Large intestine (tissue), 12 donors: ENCODE data around the gene UQCRQ. TPM values are rescaled to one million over a fixed set of nuclear protein-coding genes. Genes with fewer than 3 reads are reported as not detected.

ENCODE experiments used
- DNase-seq, 2 donors: peaks; one replicate each; pipeline versions ENCODE4 v3.0.0 to v3.0.0-alpha.2; 2013
- H3K27ac ChIP-seq: one replicate; pipeline ENCODE4 v1.5.1; 2013; ENCODE audit warnings: low read length
- H3K27me3 ChIP-seq: 2 replicates; pipeline ENCODE4 v1.6.1; 2013; ENCODE audit warnings: low read length; ENCODE audit not compliant: control insufficient read depth, insufficient read depth
- H3K36me3 ChIP-seq: 2 replicates; pipeline ENCODE4 v1.6.1; 2013; ENCODE audit warnings: low read length; ENCODE audit not compliant: control insufficient read depth, insufficient read depth
- H3K4me1 ChIP-seq: one replicate; pipeline ENCODE4 v1.6.1; 2013; ENCODE audit warnings: low read length; ENCODE audit not compliant: control insufficient read depth, insufficient read depth
- H3K4me3 ChIP-seq: one replicate; pipeline ENCODE4 v1.5.1; 2013; ENCODE audit warnings: low read length
- H3K9me3 ChIP-seq: one replicate; pipeline ENCODE4 v1.6.1; 2013; ENCODE audit warnings: mild to moderate bottlenecking, low read depth, low read length, moderate library complexity; ENCODE audit not compliant: control insufficient read depth
- WGBS: methylation state at CpG from one replicate; pipeline ENCODE4 v1.1.5; 2013; ENCODE audit warnings: low lambda C conversion rate; ENCODE audit not compliant: insufficient coverage; 5-methylcytosine and 5-hydroxymethylcytosine counted together
- long read RNA-seq, 11 donors: transcript quantifications; one replicate each; lab custom pipeline, GENCODE V29; 2026
- polyA plus RNA-seq: library from polyadenylated mRNA; unstranded; fragments of 120-200 nt; gene quantifications from one replicate; pipeline ENCODE4 v1.2.1, GENCODE V29; 2013

The UQCRQ gene
- 258 TPM for polyA plus RNA-seq
- long read RNA-seq, donor 1, transcript UQCRQ-201 (2 exons, 586 nt): minor isoform, 28 of 183 reads
- long read RNA-seq, donor 1, transcript UQCRQ-202 (3 exons, 429 nt): minor isoform, 12 of 183 reads
- long read RNA-seq, donor 1, transcript UQCRQ-203 (3 exons, 839 nt): major isoform, 131 of 183 reads
- long read RNA-seq, donor 1, partial matches to known transcripts: 8 of 183 reads
- long read RNA-seq, donor 1, other reads (novel, unspliced or antisense): 0 of 183 reads
- long read RNA-seq, donor 2, transcript UQCRQ-201 (2 exons, 586 nt): minor isoform, 76 of 386 reads
- long read RNA-seq, donor 2, transcript UQCRQ-206 (2 exons, 874 nt): minor isoform, 11 of 386 reads
- long read RNA-seq, donor 2, transcript UQCRQ-203 (3 exons, 839 nt): major isoform, 265 of 386 reads
- long read RNA-seq, donor 2, transcript UQCRQ-202 (3 exons, 429 nt): minor isoform, 17 of 386 reads
- long read RNA-seq, donor 2, partial matches to known transcripts: 15 of 386 reads
- long read RNA-seq, donor 2, other reads (novel, unspliced or antisense): 0 of 386 reads
- long read RNA-seq, donor 3, transcript UQCRQ-201 (2 exons, 586 nt): minor isoform, 162 of 670 reads
- long read RNA-seq, donor 3, transcript UQCRQ-202 (3 exons, 429 nt): minor isoform, 27 of 670 reads
- long read RNA-seq, donor 3, transcript UQCRQ-206 (2 exons, 874 nt): minor isoform, 25 of 670 reads
- long read RNA-seq, donor 3, transcript UQCRQ-203 (3 exons, 839 nt): major isoform, 433 of 670 reads
- long read RNA-seq, donor 3, partial matches to known transcripts: 6 of 670 reads
- long read RNA-seq, donor 3, other reads (novel, unspliced or antisense): 12 of 670 reads
- long read RNA-seq, donor 4, transcript UQCRQ-203 (3 exons, 839 nt): major isoform, 38 of 45 reads
- long read RNA-seq, donor 4, partial matches to known transcripts: 0 of 45 reads
- long read RNA-seq, donor 4, other reads (novel, unspliced or antisense): 0 of 45 reads
- long read RNA-seq, donor 5, transcript UQCRQ-201 (2 exons, 586 nt): minor isoform, 18 of 148 reads
- long read RNA-seq, donor 5, transcript UQCRQ-203 (3 exons, 839 nt): major isoform, 112 of 148 reads
- long read RNA-seq, donor 5, transcript UQCRQ-202 (3 exons, 429 nt): minor isoform, 10 of 148 reads
- long read RNA-seq, donor 5, transcript UQCRQ-206 (2 exons, 874 nt): minor isoform, 5 of 148 reads
- long read RNA-seq, donor 5, partial matches to known transcripts: 0 of 148 reads
- long read RNA-seq, donor 5, other reads (novel, unspliced or antisense): 0 of 148 reads
- long read RNA-seq, donor 6, transcript UQCRQ-203 (3 exons, 839 nt): major isoform, 176 of 255 reads
- long read RNA-seq, donor 6, transcript UQCRQ-201 (2 exons, 586 nt): minor isoform, 57 of 255 reads
- long read RNA-seq, donor 6, transcript UQCRQ-206 (2 exons, 874 nt): minor isoform, 6 of 255 reads
- long read RNA-seq, donor 6, transcript UQCRQ-202 (3 exons, 429 nt): minor isoform, 15 of 255 reads
- long read RNA-seq, donor 6, partial matches to known transcripts: 0 of 255 reads
- long read RNA-seq, donor 6, other reads (novel, unspliced or antisense): 0 of 255 reads
- long read RNA-seq, donor 7, transcript UQCRQ-202 (3 exons, 429 nt): minor isoform, 9 of 148 reads
- long read RNA-seq, donor 7, transcript UQCRQ-201 (2 exons, 586 nt): minor isoform, 26 of 148 reads
- long read RNA-seq, donor 7, transcript UQCRQ-206 (2 exons, 874 nt): minor isoform, 5 of 148 reads
- long read RNA-seq, donor 7, transcript UQCRQ-203 (3 exons, 839 nt): major isoform, 107 of 148 reads
- long read RNA-seq, donor 7, partial matches to known transcripts: 0 of 148 reads
- long read RNA-seq, donor 7, other reads (novel, unspliced or antisense): 0 of 148 reads
- long read RNA-seq, donor 8, transcript UQCRQ-201 (2 exons, 586 nt): minor isoform, 50 of 475 reads
- long read RNA-seq, donor 8, transcript UQCRQ-206 (2 exons, 874 nt): minor isoform, 10 of 475 reads
- long read RNA-seq, donor 8, transcript UQCRQ-202 (3 exons, 429 nt): minor isoform, 13 of 475 reads
- long read RNA-seq, donor 8, transcript UQCRQ-203 (3 exons, 839 nt): major isoform, 396 of 475 reads
- long read RNA-seq, donor 8, partial matches to known transcripts: 0 of 475 reads
- long read RNA-seq, donor 8, other reads (novel, unspliced or antisense): 0 of 475 reads
- long read RNA-seq, donor 9, transcript UQCRQ-206 (2 exons, 874 nt): minor isoform, 15 of 439 reads
- long read RNA-seq, donor 9, transcript UQCRQ-203 (3 exons, 839 nt): major isoform, 330 of 439 reads
- long read RNA-seq, donor 9, transcript UQCRQ-201 (2 exons, 586 nt): minor isoform, 71 of 439 reads
- long read RNA-seq, donor 9, transcript UQCRQ-202 (3 exons, 429 nt): minor isoform, 16 of 439 reads
- long read RNA-seq, donor 9, partial matches to known transcripts: 0 of 439 reads
- long read RNA-seq, donor 9, other reads (novel, unspliced or antisense): 5 of 439 reads
- long read RNA-seq, donor 10, transcript UQCRQ-201 (2 exons, 586 nt): minor isoform, 56 of 327 reads
- long read RNA-seq, donor 10, transcript UQCRQ-206 (2 exons, 874 nt): minor isoform, 8 of 327 reads
- long read RNA-seq, donor 10, transcript UQCRQ-202 (3 exons, 429 nt): minor isoform, 7 of 327 reads
- long read RNA-seq, donor 10, transcript UQCRQ-203 (3 exons, 839 nt): major isoform, 253 of 327 reads
- long read RNA-seq, donor 10, partial matches to known transcripts: 0 of 327 reads
- long read RNA-seq, donor 10, other reads (novel, unspliced or antisense): 0 of 327 reads
- long read RNA-seq, donor 11, transcript UQCRQ-202 (3 exons, 429 nt): minor isoform, 12 of 261 reads
- long read RNA-seq, donor 11, transcript UQCRQ-201 (2 exons, 586 nt): minor isoform, 40 of 261 reads
- long read RNA-seq, donor 11, transcript UQCRQ-203 (3 exons, 839 nt): major isoform, 199 of 261 reads
- long read RNA-seq, donor 11, transcript UQCRQ-206 (2 exons, 874 nt): minor isoform, 8 of 261 reads
- long read RNA-seq, donor 11, partial matches to known transcripts: 0 of 261 reads
- long read RNA-seq, donor 11, other reads (novel, unspliced or antisense): 0 of 261 reads

- Histone ChIP-seq H3K36me3 (peaks cover 31% of the 10 kb centered on the region), H3K9me3 (no peaks in the 10 kb centered on the region), H3K27me3 (no peaks in the 10 kb centered on the region), H3K4me1 (peaks cover 20% of the 10 kb centered on the region), H3K4me3 (peak within 1 kb of the TSS; percentile 95), H3K27ac (peak within 1 kb of the TSS; percentile 95)
- no CpG with 5 or more reads among the region's 55 CpGs for WGBS
- DNase-seq: peak; percentile 99
Measured at GRCh38 chr5:132866342-132867045, at the start of gene UQCRQ, which contains the start of gene GDF9. Gene UQCRQ (plus strand): TSS chr5:132866642. CDS start chr5:132866882, 240 bp downstream. Gene GDF9 (minus strand): TSS chr5:132866469. CDS start chr5:132864533, 1,936 bp downstream.

- WGBS: 0% methylated on average over 1 of the region's 1 CpG
- peak overlapping the region; percentile 61 for H3K27ac ChIP-seq
- H3K4me1 ChIP-seq: peaks cover 33% of the 10 kb centered on the region
- peak in 1 of 2 donors; percentile 69 for DNase-seq
- no peaks in the 10 kb centered on the region for H3K36me3 ChIP-seq
- H3K9me3 ChIP-seq: peaks cover 10% of the 10 kb centered on the region
- H3K4me3 ChIP-seq: no peak overlapping the region
- H3K27me3 ChIP-seq: peaks cover 26% of the 10 kb centered on the region
Measured at GRCh38 chr5:132817011-132817410, 49.4 kb upstream of the UQCRQ start.

- peaks cover 7% of the 10 kb centered on the region for H3K36me3 ChIP-seq
- H3K4me3 ChIP-seq: peak overlapping the region; percentile 35
- WGBS: 17% methylated on average over 1 of the region's 26 CpGs
- H3K27me3 ChIP-seq: peaks cover 13% of the 10 kb centered on the region
- peak in 1 of 2 donors; percentile 61 for DNase-seq
- H3K27ac ChIP-seq: peak overlapping the region; percentile 76
- peaks cover 38% of the 10 kb centered on the region for H3K4me1 ChIP-seq
- peaks cover 9% of the 10 kb centered on the region for H3K9me3 ChIP-seq
Measured at GRCh38 chr5:132819468-132819867, 47.0 kb upstream of the UQCRQ start.

- WGBS: 36% methylated on average over 5 of the region's 15 CpGs
- peak; percentile 90 to 92 for DNase-seq
- peaks cover 15% of the 10 kb centered on the region for H3K36me3 ChIP-seq
- peak overlapping the region; percentile 76 for H3K27ac ChIP-seq
- peaks cover 7% of the 10 kb centered on the region for H3K27me3 ChIP-seq
- H3K9me3 ChIP-seq: peaks cover 5% of the 10 kb centered on the region
- peaks cover 38% of the 10 kb centered on the region for H3K4me1 ChIP-seq
- peak overlapping the region; percentile 35 for H3K4me3 ChIP-seq
Measured at GRCh38 chr5:132820162-132820754, 46.2 kb upstream of the UQCRQ start.

- peaks cover 7% of the 10 kb centered on the region for H3K27me3 ChIP-seq
- no peak overlapping the region for H3K27ac ChIP-seq
Measured at GRCh38 chr5:132821350-132821749, 45.1 kb upstream of the UQCRQ start.

GRCh38 chr5:132821791-132822190 is 44.7 kb upstream of the UQCRQ start:
- no peak overlapping the region for H3K4me3 ChIP-seq
- H3K27ac ChIP-seq: no peak overlapping the region
- no peak for DNase-seq
- peaks cover 34% of the 10 kb centered on the region for H3K4me1 ChIP-seq
- WGBS: no CpG with 5 or more reads among the region's 1 CpG
- peaks cover 7% of the 10 kb centered on the region for H3K27me3 ChIP-seq
- peaks cover 15% of the 10 kb centered on the region for H3K36me3 ChIP-seq
- H3K9me3 ChIP-seq: peaks cover 6% of the 10 kb centered on the region

More at GRCh38 chr5:132821350-132821749, 45.1 kb upstream of the UQCRQ start:
- DNase-seq: no peak
- Histone ChIP-seq H3K9me3 (peaks cover 6% of the 10 kb centered on the region), H3K4me3 (no peak overlapping the region), H3K36me3 (peaks cover 15% of the 10 kb centered on the region), H3K4me1 (peaks cover 36% of the 10 kb centered on the region)
- WGBS: no CpG with 5 or more reads among the region's 3 CpGs
